H1 (cell line): ENCODE results near the gene DRP2. TPM values are rescaled to one million over a fixed set of nuclear protein-coding genes. Genes with fewer than 3 reads are reported as not detected.

ENCODE experiments used
- CTCF ChIA-PET: fragments of 300-600 bp; sonication (Branson Sonifier 250); formaldehyde crosslinking; loops from one replicate; lab custom pipeline; 2021; ENCODE audit not compliant: partially characterized antibody; lab: Charles Lee
- POLR2A ChIA-PET: fragments of 300-600 bp; sonication (Branson Sonifier 250); formaldehyde crosslinking; loops from one replicate; lab custom pipeline; 2021; ENCODE audit warnings: inconsistent platforms; ENCODE audit not compliant: partially characterized antibody; lab: Charles Lee
- DNase-seq, 2 experiments: peaks; one replicate each; pipeline versions ENCODE4 v3.0.0 to v3.0.0-alpha.2; 2010 to 2022; ENCODE audit warnings: low spot score in 2 of 2, low read depth in 1 of 2, mixed read lengths in 1 of 2
- FAIRE-seq: peaks from 2 replicates; lab custom pipeline; 2011; peaks lifted over from hg19 to GRCh38; lab: Jason Lieb, UNC
- H2AFZ ChIP-seq: 2 replicates; pipeline ENCODE4 v1.8.1; 2012; ENCODE audit warnings: low read length, inconsistent platforms
- H2AK5ac ChIP-seq: 2 replicates; pipeline ENCODE4 v1.6.1; 2013; ENCODE audit warnings: low read depth, low read length
- H2BK120ac ChIP-seq: replicated peaks from 2 replicates; pipeline ENCODE3; 2013; ENCODE audit warnings: low read depth, low read length, inconsistent platforms
- H2BK12ac ChIP-seq: 2 replicates; pipeline ENCODE4 v1.6.1; 2013; ENCODE audit warnings: low read depth, low read length
- H2BK15ac ChIP-seq: 2 replicates; pipeline ENCODE4 v1.6.1; 2013; ENCODE audit warnings: low read length
- H2BK20ac ChIP-seq: 2 replicates; pipeline ENCODE4 v1.6.1; 2013; ENCODE audit warnings: low read length
- H2BK5ac ChIP-seq: 2 replicates; pipeline ENCODE4 v1.6.1; 2013; ENCODE audit warnings: low read depth, low read length
- H3K14ac ChIP-seq: 2 replicates; pipeline ENCODE4 v1.6.1; 2013; ENCODE audit warnings: inconsistent platforms; ENCODE audit not compliant: insufficient read length
- H3K18ac ChIP-seq: 2 replicates; pipeline ENCODE4 v1.6.1; 2013; ENCODE audit warnings: low read length; ENCODE audit errors: extremely low read depth
- H3K23ac ChIP-seq: 2 replicates; pipeline ENCODE4 v1.6.1; 2013; ENCODE audit warnings: inconsistent platforms; ENCODE audit not compliant: insufficient read length
- H3K23me2 ChIP-seq: 2 replicates; pipeline ENCODE4 v1.6.1; 2013; ENCODE audit warnings: low read depth, low read length
- H3K27ac ChIP-seq: 2 replicates; pipeline ENCODE4 v1.6.1; 2011; ENCODE audit warnings: low read depth, low read length, inconsistent platforms
- H3K27me3 ChIP-seq, 4 experiments: replicated peaks in 1 of 4; 1 replicate in 1 of 4; 2 replicates in 3 of 4; pipeline versions ENCODE4 v1.6.1 to v1.8.1; 2011 to 2013; ENCODE audit warnings: low read length in 3 of 4, mild to moderate bottlenecking in 3 of 4, inconsistent platforms in 2 of 4, mixed read lengths in 2 of 4, moderate library complexity in 1 of 4; ENCODE audit not compliant: control insufficient read depth in 3 of 4, insufficient read depth in 3 of 4; ENCODE audit errors: extremely low read depth in 1 of 4
- H3K36me3 ChIP-seq, 4 experiments: 2 replicates each; pipeline versions ENCODE4 v1.6.1 to v1.8.1; 2011 to 2013; ENCODE audit warnings: mild to moderate bottlenecking in 4 of 4, low read length in 3 of 4, moderate library complexity in 2 of 4, control low read depth in 1 of 4, inconsistent platforms in 1 of 4; ENCODE audit not compliant: insufficient read depth in 4 of 4, control insufficient read depth in 2 of 4
- H3K4ac ChIP-seq: replicated peaks from 2 replicates; pipeline ENCODE3; 2013; ENCODE audit warnings: low read length, low read depth, mixed read lengths, inconsistent platforms; ENCODE audit not compliant: insufficient read length
- H3K4me1 ChIP-seq, 4 experiments: replicated peaks in 1 of 4; 1 replicate in 1 of 4; 2 replicates in 3 of 4; pipeline versions ENCODE4 v1.6.1 to v1.8.1; 2011 to 2013; ENCODE audit warnings: low read length in 3 of 4, inconsistent platforms in 2 of 4, mixed read lengths in 1 of 4; ENCODE audit not compliant: insufficient read depth in 4 of 4, control insufficient read depth in 3 of 4
- H3K4me2 ChIP-seq, 2 experiments: 2 replicates each; pipeline versions ENCODE4 v1.6.1 to v1.8.1; 2011 to 2013; ENCODE audit warnings: low read depth in 2 of 2, low read length in 2 of 2, control low read depth in 1 of 2, inconsistent platforms in 1 of 2, mild to moderate bottlenecking in 1 of 2; ENCODE audit not compliant: insufficient read depth in 1 of 2
- H3K4me3 ChIP-seq, 4 experiments: fragments of 200-600, 300-600 bp in 1 of 4; sonication (generic), shearing (Covaris generic), sonication (Bioruptor Twin) in 1 of 4; 2 replicates each; pipeline versions ENCODE4 v1.5.1 to v1.8.1; 2011 to 2016; ENCODE audit warnings: low read length in 4 of 4, low read depth in 3 of 4, control low read depth in 2 of 4, inconsistent platforms in 2 of 4, mild to moderate bottlenecking in 2 of 4, mixed read lengths in 1 of 4, moderate library complexity in 1 of 4; ENCODE audit not compliant: insufficient read depth in 2 of 4; ENCODE audit errors: extremely low read depth in 1 of 4
- H3K56ac ChIP-seq: replicated peaks from 2 replicates; pipeline ENCODE3; 2013; ENCODE audit warnings: low read depth, mild to moderate bottlenecking, mixed read lengths, low read length, inconsistent platforms; ENCODE audit not compliant: insufficient read length
- H3K79me1 ChIP-seq: 2 replicates; pipeline ENCODE4 v1.6.1; 2013; ENCODE audit warnings: low read depth, low read length, control low read depth
- H3K79me2 ChIP-seq, 2 experiments: 2 replicates each; pipeline versions ENCODE4 v1.6.1 to v1.8.1; 2012 to 2013; ENCODE audit warnings: low read length in 2 of 2, mild to moderate bottlenecking in 2 of 2, inconsistent platforms in 1 of 2; ENCODE audit not compliant: insufficient read depth in 2 of 2, control insufficient read depth in 1 of 2
- H3K9ac ChIP-seq, 4 experiments: replicated peaks in 1 of 4; 1 replicate in 1 of 4; 2 replicates in 3 of 4; pipeline versions ENCODE4 v1.6.1 to v1.8.1; 2011 to 2013; ENCODE audit warnings: low read depth in 3 of 4, low read length in 3 of 4, control low read depth in 2 of 4, mild to moderate bottlenecking in 2 of 4, moderate library complexity in 2 of 4, inconsistent platforms in 1 of 4; ENCODE audit errors: extremely low read depth in 1 of 4
- H3K9me3 ChIP-seq, 2 experiments: 2 replicates each; pipeline versions ENCODE4 v1.6.1 to v1.8.1; 2012 to 2013; ENCODE audit warnings: mild to moderate bottlenecking in 2 of 2, moderate library complexity in 2 of 2, control low read depth in 1 of 2, inconsistent platforms in 1 of 2, low read depth in 1 of 2, low read length in 1 of 2, mixed read lengths in 1 of 2; ENCODE audit not compliant: insufficient read depth in 2 of 2
- H4K20me1 ChIP-seq, 2 experiments: replicated peaks in 1 of 2; 2 replicates each; pipeline versions ENCODE3 to v1.8.1; 2011 to 2013; ENCODE audit warnings: inconsistent platforms in 2 of 2, low read length in 2 of 2, mild to moderate bottlenecking in 1 of 2; ENCODE audit not compliant: insufficient read depth in 2 of 2, control insufficient read depth in 1 of 2
- H4K5ac ChIP-seq: 2 replicates; pipeline ENCODE4 v1.6.1; 2013; ENCODE audit warnings: low read length, low read depth, mixed read lengths, inconsistent platforms; ENCODE audit not compliant: insufficient read length
- H4K8ac ChIP-seq: 2 replicates; pipeline ENCODE4 v1.8.0; 2013; ENCODE audit warnings: mild to moderate bottlenecking, moderate library complexity, low read length, inconsistent platforms; ENCODE audit not compliant: insufficient read depth; ENCODE audit errors: extremely low read depth
- H4K91ac ChIP-seq: replicated peaks from 2 replicates; pipeline ENCODE3; 2013; ENCODE audit warnings: low read length, mixed read lengths, inconsistent platforms; ENCODE audit not compliant: insufficient read length
- CTBP2 ChIP-seq: IDR thresholded peaks from 2 replicates; pipeline ENCODE4 v1.7.0; 2011; ENCODE audit warnings: borderline replicate concordance, mild to moderate bottlenecking, moderate library complexity, mixed read lengths, low read length; ENCODE audit not compliant: insufficient read depth, insufficient read length
- FOSL1 ChIP-seq: IDR thresholded peaks from 2 replicates; pipeline ENCODE4 v1.6.1; 2011; ENCODE audit warnings: mild to moderate bottlenecking, low read depth, low read length, moderate library complexity; ENCODE audit not compliant: insufficient read depth
- HDAC2 ChIP-seq, 2 experiments: fragments of 300-600 bp in 1 of 2; sonication (generic) in 1 of 2; IDR thresholded peaks; 2 replicates each; pipeline ENCODE4 v1.6.1; 2011 to 2012; ENCODE audit warnings: low read depth in 2 of 2, low read length in 2 of 2, mild to moderate bottlenecking in 2 of 2, moderate library complexity in 2 of 2, borderline replicate concordance in 1 of 2, inconsistent platforms in 1 of 2
- JUND ChIP-seq: IDR thresholded peaks from 2 replicates; pipeline ENCODE4 v1.6.1; 2011; ENCODE audit warnings: mild to moderate bottlenecking, improper control_type of control experiment, low read length
- MAFK ChIP-seq: IDR thresholded peaks from 2 replicates; pipeline ENCODE4 v1.6.1; 2012; ENCODE audit warnings: low read depth, mild to moderate bottlenecking, improper control_type of control experiment, low read length
- NANOG ChIP-seq: IDR thresholded peaks from 2 replicates; pipeline ENCODE4 v1.6.1; 2011; ENCODE audit warnings: low read length, low read depth, mild to moderate bottlenecking, inconsistent platforms; ENCODE audit not compliant: insufficient read depth, poor library complexity, severe bottlenecking
- SIN3A ChIP-seq, 2 experiments: IDR thresholded peaks in 1 of 2; conservative IDR thresholded peaks in 1 of 2; 2 replicates each; pipeline ENCODE4 v1.6.1; 2011 to 2012; ENCODE audit warnings: low read length in 2 of 2, improper control_type of control experiment in 1 of 2, low read depth in 1 of 2, mild to moderate bottlenecking in 1 of 2
- SUZ12 ChIP-seq: fragments of 200-600 bp; sonication (generic); IDR thresholded peaks from 2 replicates; pipeline ENCODE4 v1.6.1; 2012; ENCODE audit warnings: mild to moderate bottlenecking, inconsistent platforms, low read length, moderate library complexity, mixed read lengths
- TAF7 ChIP-seq: optimal IDR thresholded peaks from 2 replicates; pipeline ENCODE3; 2011; ENCODE audit warnings: low read depth, mild to moderate bottlenecking, inconsistent platforms, low read length, moderate library complexity, borderline replicate concordance
- TEAD4 ChIP-seq: IDR thresholded peaks from 2 replicates; pipeline ENCODE4 v1.6.1; 2012; ENCODE audit warnings: low read depth, low read length, inconsistent platforms, mixed read lengths
- WGBS, 2 experiments: shearing (Covaris generic) in 1 of 2; methylation state at CpG; one replicate each; pipeline versions ENCODE4 v1.1.6 to v1.1.7; 2013 to 2015; ENCODE audit warnings: low lambda C conversion rate in 2 of 2, mixed read lengths in 2 of 2, inconsistent platforms in 1 of 2, low coverage in 1 of 2, missing lambda C conversion rate in 1 of 2; ENCODE audit not compliant: insufficient replicate concordance in 2 of 2, insufficient coverage in 1 of 2, insufficient read length in 1 of 2; ENCODE audit errors: extremely low coverage in 1 of 2, missing lambda C conversion rate in 1 of 2; 5-methylcytosine and 5-hydroxymethylcytosine counted together
- polyA plus RNA-seq, 7 experiments: library from polyadenylated mRNA; depleted of rRNA in 3 of 7; stranded (reverse) in 5 of 7; unstranded in 2 of 7; fragments of >200 nt in 5 of 7; fragments of 200-250 nt in 2 of 7; gene quantifications; 1 replicate in 5 of 7; 2 replicates in 1 of 7; 4 replicates in 1 of 7; pipeline versions ENCODE4 v1.2.1 to v1.2.3, GENCODE V29; 2011 to 2013; ENCODE audit warnings: missing spikeins in 2 of 7, mixed read lengths in 2 of 7
- total RNA-seq: library from RNA; stranded (reverse); fragmentation: NEBNext Ultra II Directional; extraction: Animal tissue kit (Norgen Biotek cat#: 25700); gene quantifications from 2 replicates; pipeline ENCODE4 v1.2.1, GENCODE V29; 2021
- TF ChIP-seq, protein P1 (sequence below): IDR thresholded peaks from 2 replicates; pipeline ENCODE4 v1.6.1; 2012; ENCODE audit warnings: inconsistent platforms

Gene DRP2
- total and polyA plus RNA-seq, 2 of the 8 experiments (the other 6 are each of a cell fraction or from before 2014, with no cell fraction given) = 0.18 to 0.20 TPM

DNA sequence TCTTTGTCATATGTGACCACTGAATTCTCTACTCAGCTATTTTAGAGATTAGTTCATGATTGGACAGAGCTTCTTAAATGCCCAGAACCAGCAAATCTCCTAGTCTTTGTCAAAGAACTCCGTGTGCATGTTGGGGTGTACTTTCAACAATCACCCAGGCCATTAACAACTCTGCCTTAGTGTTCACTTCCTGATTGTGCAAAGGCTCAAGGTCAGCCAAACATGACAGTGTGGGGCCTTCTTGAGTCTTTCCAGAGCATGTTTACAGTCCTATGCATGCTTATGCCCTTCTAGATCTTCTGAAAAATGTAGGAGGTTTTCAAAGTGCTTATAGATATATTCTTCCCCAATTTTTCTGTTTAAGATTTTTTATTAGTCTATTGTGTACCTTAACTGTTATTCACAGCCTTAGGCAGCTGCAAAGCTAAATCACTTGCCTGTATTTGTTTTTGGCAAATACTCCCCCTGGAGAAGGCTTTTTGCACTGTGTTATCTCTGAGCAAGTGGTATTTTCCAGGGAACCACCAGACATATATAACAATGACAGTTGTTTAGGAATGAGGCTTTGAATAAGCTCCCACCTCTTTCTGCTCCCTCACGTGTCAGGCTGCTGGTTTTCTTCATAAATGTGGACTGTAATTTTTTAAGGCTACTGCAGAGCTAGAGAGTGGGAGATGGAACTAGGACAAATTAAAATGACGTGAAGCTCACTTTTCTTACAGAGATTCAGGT is 24.0 kb upstream of the DRP2 start:
- no peak overlapping the region for H3K27ac ChIP-seq
- H3K23me2 ChIP-seq = no peaks in the 10 kb centered on the region
- no peak overlapping the region for H4K91ac ChIP-seq
- H3K79me1 ChIP-seq = no peaks in the 10 kb centered on the region
- no peak overlapping the region for H4K8ac ChIP-seq
- H4K5ac ChIP-seq = no peak overlapping the region
- no peak overlapping the region for H2BK15ac ChIP-seq
- H4K20me1 ChIP-seq = no peaks in the 10 kb centered on the region
- no peaks in the 10 kb centered on the region for H3K4me1 ChIP-seq
- H3K36me3 ChIP-seq = no peaks in the 10 kb centered on the region
- no peak overlapping the region for H2AK5ac ChIP-seq
- POLR2A ChIA-PET = no interaction called here
- H2BK20ac ChIP-seq = no peak overlapping the region
- no peaks in the 10 kb centered on the region for H3K9me3 ChIP-seq
- DNase-seq (no peak), FAIRE-seq (no peak)
- peaks cover 0 to 4% (median 0%) of the 10 kb centered on the region in 4 experiments; a peak in 2 of 7 replicates for H3K27me3 ChIP-seq
- CTCF ChIA-PET = no interaction called here
- H3K79me2 ChIP-seq = no peaks in the 10 kb centered on the region
- no peak overlapping the region for H2BK120ac ChIP-seq
- H2BK12ac ChIP-seq = no peak overlapping the region
- H2AFZ ChIP-seq = no peak overlapping the region
- no peak overlapping the region for H3K4me3 ChIP-seq
- no peak overlapping the region for H3K14ac ChIP-seq
- no peak overlapping the region for H3K56ac ChIP-seq
- H3K18ac ChIP-seq = no peak overlapping the region
- no peak overlapping the region for H3K4ac ChIP-seq
- H3K23ac ChIP-seq = no peak overlapping the region
- no peak overlapping the region for H3K4me2 ChIP-seq
- WGBS, 2 experiments = 65% methylated on average over 3 of the region's 3 CpGs; no CpG with 5 or more reads in 1 of the 2 experiments
- H3K9ac ChIP-seq = no peak overlapping the region
- H2BK5ac ChIP-seq = no peak overlapping the region
- TF ChIP-seq NANOG (no peak), CTBP2 (no peak), TAF7 (no peak), MAFK (no peak), SIN3A (conservative IDR thresholded peaks at IDR 0.05 in 1 of 2, IDR thresholded peaks at IDR 0.05 in 1 of 2; ENCODE audit: low read depth in 1 of 2, low read length in 2 of 2) (no peak), FOSL1 (no peak), TEAD4 (no peak), HDAC2 (IDR thresholded peaks at IDR 0.05; ENCODE audit: borderline replicate concordance in 1 of 2, low read depth in 2 of 2, low read length in 2 of 2) (no peak), SUZ12 (no peak), JUND (no peak)
- TF ChIP-seq, protein P1, sequence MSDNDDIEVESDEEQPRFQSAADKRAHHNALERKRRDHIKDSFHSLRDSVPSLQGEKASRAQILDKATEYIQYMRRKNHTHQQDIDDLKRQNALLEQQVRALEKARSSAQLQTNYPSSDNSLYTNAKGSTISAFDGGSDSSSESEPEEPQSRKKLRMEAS = no peak
